Transverse colon (tissue), 4 donors: Measurements from ENCODE around the gene NCMAP. TPM values are rescaled to one million over a fixed set of nuclear protein-coding genes. Genes with fewer than 3 reads are reported as not detected.

Experiments
- DNase-seq: peaks from one replicate; pipeline ENCODE4 v3.0.0-alpha.2; 2019
- H3K27ac ChIP-seq, 4 donors: fragments of 200-600 bp; sonication (generic); 2 replicates each; pipeline ENCODE4 v1.5.1; 2016 to 2018; ENCODE audit warnings: inconsistent platforms in 4 of 4
- H3K27me3 ChIP-seq: fragments of 200-600 bp; sonication (generic); 2 replicates; pipeline ENCODE4 v1.5.1; 2017; ENCODE audit warnings: inconsistent platforms
- H3K36me3 ChIP-seq, 4 donors: fragments of 200-600 bp; sonication (generic); 2 replicates each; pipeline ENCODE4 v1.5.1; 2017 to 2019; ENCODE audit warnings: inconsistent platforms in 4 of 4
- H3K4me1 ChIP-seq, 4 donors: fragments of 200-600 bp; sonication (generic); 2 replicates each; pipeline ENCODE4 v1.5.1; 2017 to 2020; ENCODE audit warnings: inconsistent platforms in 4 of 4
- H3K4me3 ChIP-seq, 4 donors: fragments of 200-600 bp; sonication (generic); 1 replicate in 1 of 4; 2 replicates in 3 of 4; pipeline versions ENCODE4 v1.5.1 to v1.6.1; 2017 to 2019; ENCODE audit warnings: inconsistent platforms in 4 of 4
- H3K9me3 ChIP-seq, 2 donors: fragments of 200-600 bp; sonication (generic); 2 replicates each; pipeline ENCODE4 v1.5.1; 2017 to 2019; ENCODE audit warnings: inconsistent platforms in 2 of 2
- CTCF ChIP-seq, 5 experiments: fragments of 200-600 bp in 3 of 5; fragments of 450-650 bp in 2 of 5; sonication (generic) in 3 of 5; IDR thresholded peaks; 1 replicate in 2 of 5; 2 replicates in 3 of 5; pipeline ENCODE4 v1.5.1; 2016 to 2017; ENCODE audit warnings: antibody characterized with exemption in 5 of 5, inconsistent platforms in 3 of 5, mild to moderate bottlenecking in 2 of 5, moderate library complexity in 1 of 5
- EP300 ChIP-seq: sonication (generic); formaldehyde crosslinking; IDR thresholded peaks from one replicate; pipeline ENCODE4 v1.6.1; 2017; ENCODE audit warnings: antibody characterized with exemption, low read depth
- POLR2A ChIP-seq: fragments of 450-650 bp; IDR thresholded peaks from one replicate; pipeline ENCODE4 v1.6.1; 2016; ENCODE audit warnings: antibody characterized with exemption, mild to moderate bottlenecking, moderate library complexity
- POLR2AphosphoS5 ChIP-seq, 3 donors: sonication (generic); formaldehyde crosslinking; IDR thresholded peaks; one replicate each; pipeline ENCODE4 v1.6.1; 2016; ENCODE audit warnings: antibody characterized with exemption in 3 of 3
- WGBS, 2 donors: methylation state at CpG; one replicate each; pipeline ENCODE4 v1.1.5; 2018; ENCODE audit warnings: low coverage in 1 of 2; 5-methylcytosine and 5-hydroxymethylcytosine counted together
- in situ Hi-C, 4 donors: fragments of 200-750 bp; cut with MboI; loops; one replicate each; pipeline versions ENCODE4 v1.15.0 to v1.15.1; 2017; ENCODE audit warnings: low sequenced_read_pairs in 3 of 4, low pct_ligation_motif_present in 1 of 4, low pct_unique_long_range_greater_than_20kb in 1 of 4
- intact Hi-C: fragments of 100-400 bp; cut with DNase I; formaldehyde crosslinking; loops from one replicate; pipeline ENCODE4 v1.15.1; 2023; ENCODE audit warnings: low total_unique reads
- total RNA-seq, 4 donors: library from RNA; depleted of rRNA; stranded (reverse); fragments of >200 nt; gene quantifications; one replicate each; pipeline ENCODE4 v1.1.0, GENCODE V29; 2016

The NCMAP gene
- total RNA-seq, 4 donors from 2014 or later, result 0.37 to 2.2 (median 1.4) TPM; not detected in 1

GRCh38 chr1:24575905-24576587 is 20.2 kb downstream of the NCMAP start:
- H3K4me1 ChIP-seq, result no peaks in the 10 kb centered on the region
- in situ Hi-C loops (no loop called here), intact Hi-C loops (no loop called here)
- H3K27me3 ChIP-seq, result no peaks in the 10 kb centered on the region
- no peaks in the 10 kb centered on the region for H3K36me3 ChIP-seq
- WGBS, 2 donors, result 17 to 65% methylated on average over 1 to 14 of the region's 14 CpGs
- H3K4me3 ChIP-seq, result no peak overlapping the region
- H3K9me3 ChIP-seq, result no peaks in the 10 kb centered on the region
- TF ChIP-seq EP300 (no peak), POLR2AphosphoS5 (IDR thresholded peaks at IDR 0.05) (no peak), CTCF (IDR thresholded peaks at IDR 0.05) (no peak), POLR2A (no peak)
- H3K27ac ChIP-seq, result no peak overlapping the region
- no peak for DNase-seq

GRCh38 chr1:24578846-24579245 is 23.0 kb downstream of the NCMAP start:
- H3K27me3 ChIP-seq, result no peaks in the 10 kb centered on the region
- no peaks in the 10 kb centered on the region for H3K36me3 ChIP-seq
- no peak overlapping the region for H3K27ac ChIP-seq
- no peaks in the 10 kb centered on the region for H3K9me3 ChIP-seq
- DNase-seq, result no peak
- TF ChIP-seq EP300 (no peak), CTCF (IDR thresholded peaks at IDR 0.05) (no peak), POLR2AphosphoS5 (IDR thresholded peaks at IDR 0.05) (no peak), POLR2A (no peak)
- in situ Hi-C loops, result no loop called here
- H3K4me1 ChIP-seq, result no peaks in the 10 kb centered on the region
- H3K4me3 ChIP-seq, result no peak overlapping the region
- intact Hi-C loops, result no loop called here
- 80 to 97% methylated on average over 6 to 7 of the region's 7 CpGs for WGBS, 2 donors

GRCh38 chr1:24580756-24581155 is 24.9 kb downstream of the NCMAP start:
- no peaks in the 10 kb centered on the region for H3K36me3 ChIP-seq
- intact Hi-C loops, result no loop called here
- DNase-seq, result no peak
- H3K4me1 ChIP-seq, result no peaks in the 10 kb centered on the region
- no peak for TF ChIP-seq CTCF (IDR thresholded peaks at IDR 0.05)
- TF ChIP-seq POLR2AphosphoS5 (IDR thresholded peaks at IDR 0.05), result no peak
- no peak for TF ChIP-seq EP300
- TF ChIP-seq POLR2A, result no peak
- H3K27ac ChIP-seq, result no peak overlapping the region
- H3K4me3 ChIP-seq, result no peak overlapping the region
- no peaks in the 10 kb centered on the region for H3K27me3 ChIP-seq
- WGBS, 2 donors, result 65 to 75% methylated on average over 8 to 10 of the region's 10 CpGs
- H3K9me3 ChIP-seq, result no peaks in the 10 kb centered on the region
- in situ Hi-C loops, result loop anchor here in 1 of 4 donors (10.0 kb wide), 1 partner anchor 166 kb away; the partner anchor contains the start of genes NIPAL3 and STPG1

- peak; percentile 13 for DNase-seq
- in situ Hi-C loops, result loop anchor here in 1 of 4 donors (10.0 kb wide), 1 partner anchor 169 kb away; the partner anchor contains the start of genes NIPAL3 and STPG1
- 52% methylated on average over 6 of the region's 6 CpGs; no CpG with 5 or more reads in 1 of the 2 donors for WGBS, 2 donors
Measured at GRCh38 chr1:24584171-24584647, 28.3 kb downstream of the NCMAP start.

More at GRCh38 chr1:24584171-24584647, 28.3 kb downstream of the NCMAP start:
- intact Hi-C loops, result no loop called here
- H3K4me1 ChIP-seq, result peaks cover 0 to 4% (median 1%) of the 10 kb centered on the region in 4 donors
- H3K4me3 ChIP-seq, result no peak overlapping the region
- TF ChIP-seq EP300, result no peak
- no peaks in the 10 kb centered on the region for H3K36me3 ChIP-seq
- no peaks in the 10 kb centered on the region for H3K9me3 ChIP-seq
- no peak overlapping the region for H3K27ac ChIP-seq
- H3K27me3 ChIP-seq, result no peaks in the 10 kb centered on the region
